Natural killer cell (primary cell): Measurements from ENCODE around the gene KIF6. TPM values are rescaled to one million over a fixed set of nuclear protein-coding genes. Genes with fewer than 3 reads are reported as not detected.
A peak's percentile ranks its signal among the peaks of the same experiment; 100 is the strongest.

Experiments
- ATAC-seq, 3 donors: fragments of 150-1000 bp in 2 of 3; fragments of 200-7000 bp in 1 of 3; cut with Tn5 transposase; 1 replicate in 1 of 3; 2 replicates in 2 of 3; pipeline ENCODE4 v1.10.0; 2021; ENCODE audit warnings: mild to moderate bottlenecking in 2 of 3, moderate library complexity in 2 of 3
- DNase-seq, 2 donors: peaks; one replicate each; pipeline versions ENCODE4 v3.0.0 to v3.0.0-alpha.2; 2013 to 2021; ENCODE audit warnings: mixed read lengths in 1 of 2
- H3K27ac ChIP-seq: one replicate; pipeline ENCODE4 v1.5.1; 2013; ENCODE audit warnings: mild to moderate bottlenecking, low read length
- H3K27me3 ChIP-seq: one replicate; pipeline ENCODE4 v1.6.1; 2013; ENCODE audit warnings: low read length; ENCODE audit not compliant: control insufficient read depth, insufficient read depth
- H3K36me3 ChIP-seq: one replicate; pipeline ENCODE4 v1.6.1; 2013; ENCODE audit warnings: low read length; ENCODE audit not compliant: control insufficient read depth, insufficient read depth
- H3K4me1 ChIP-seq: one replicate; pipeline ENCODE4 v1.6.1; 2013; ENCODE audit warnings: low read length; ENCODE audit not compliant: control insufficient read depth, insufficient read depth
- H3K4me3 ChIP-seq: one replicate; pipeline ENCODE4 v1.5.1; 2013; ENCODE audit warnings: low read length
- H3K9me3 ChIP-seq: one replicate; pipeline ENCODE4 v1.6.1; 2013; ENCODE audit warnings: low read length; ENCODE audit not compliant: control insufficient read depth, insufficient read depth
- H3K27ac Mint-ChIP-seq, 2 donors: one replicate each; pipeline ENCODE4 v1.8.0; 2022; ENCODE audit warnings: mild to moderate bottlenecking in 2 of 2, mixed read lengths in 2 of 2, moderate library complexity in 1 of 2
- H3K27me3 Mint-ChIP-seq, 2 donors: one replicate each; pipeline ENCODE4 v1.8.0; 2022; ENCODE audit warnings: low read depth in 2 of 2, mixed read lengths in 2 of 2
- H3K36me3 Mint-ChIP-seq: one replicate; pipeline ENCODE4 v1.8.0; 2022; ENCODE audit warnings: mixed read lengths
- H3K4me1 Mint-ChIP-seq, 2 donors: one replicate each; pipeline ENCODE4 v1.8.0; 2022; ENCODE audit warnings: mixed read lengths in 2 of 2
- H3K4me3 Mint-ChIP-seq: one replicate; pipeline ENCODE4 v1.8.0; 2022; ENCODE audit warnings: mild to moderate bottlenecking, moderate library complexity, mixed read lengths
- H3K9me3 Mint-ChIP-seq, 2 donors: one replicate each; pipeline ENCODE4 v1.8.0; 2022; ENCODE audit warnings: mixed read lengths in 2 of 2
- WGBS: methylation state at CpG from one replicate; pipeline ENCODE4 v1.1.7; 2013; ENCODE audit warnings: missing lambda C conversion rate; ENCODE audit not compliant: insufficient coverage; 5-methylcytosine and 5-hydroxymethylcytosine counted together
- intact Hi-C: fragments of 100-400 bp; cut with micrococcal nuclease; formaldehyde crosslinking; loops from one replicate; pipeline ENCODE4 v1.14.2; 2022
- total RNA-seq, 4 donors: library from RNA; stranded (reverse); fragments of 120-200 nt in 1 of 4; gene quantifications; one replicate each; pipeline versions ENCODE4 v1.2.3 to v1.2.4, GENCODE V29; 2013 to 2022
- TF ChIP-seq, protein P1 (sequence below): fragments of 200-600 bp; IDR thresholded peaks from one replicate; pipeline ENCODE4 v1.8.0; 2022; ENCODE audit warnings: antibody characterized with exemption

KIF6 gene
- total RNA-seq, 3 donors from 2014 or later (not counting 1 experiment from before 2014, with no cell fraction given), result not detected

DNA sequence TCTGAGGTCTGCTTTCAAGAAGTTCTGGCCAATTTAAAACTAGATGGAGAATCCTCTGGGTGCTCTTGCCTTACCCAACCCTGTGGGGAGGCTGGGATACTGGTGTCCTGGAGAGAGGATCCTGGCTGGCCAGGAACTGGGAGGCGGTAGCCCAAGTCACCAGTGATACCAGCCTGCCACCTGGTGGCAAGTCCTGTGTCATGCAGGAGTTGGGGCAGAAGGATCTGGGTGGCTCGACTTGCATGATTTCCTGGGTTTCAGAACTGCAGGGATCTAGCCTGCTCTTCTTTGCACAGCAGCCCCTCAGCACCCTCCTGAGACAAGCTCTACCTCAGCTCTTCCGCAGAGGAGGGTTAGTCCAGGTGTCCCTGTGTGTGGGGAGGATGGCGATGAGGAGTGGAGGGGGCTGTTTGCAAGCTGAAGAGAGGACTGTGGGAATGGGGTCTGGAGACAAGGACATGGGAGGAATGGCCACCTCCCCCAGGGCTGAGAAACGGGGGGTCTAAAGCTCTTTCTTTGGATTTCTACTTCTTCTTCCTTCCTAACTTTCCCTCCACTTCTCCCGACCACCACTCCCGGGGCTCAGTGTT lies 415.2 kb downstream of the KIF6 start:
- Mint-ChIP-seq H3K36me3 (no peaks in the 10 kb centered on the region), H3K4me1 (peaks cover 5 to 27% of the 10 kb centered on the region in 2 donors), H3K27ac (no peak overlapping the region), H3K4me3 (no peak overlapping the region), H3K9me3 (no peaks in the 10 kb centered on the region), H3K27me3 (peaks cover 15 to 38% of the 10 kb centered on the region in 2 donors)
- Histone ChIP-seq H3K4me1 (peaks cover 25% of the 10 kb centered on the region), H3K36me3 (no peaks in the 10 kb centered on the region), H3K9me3 (no peaks in the 10 kb centered on the region), H3K27ac (no peak overlapping the region), H3K4me3 (no peak overlapping the region), H3K27me3 (peaks cover 18% of the 10 kb centered on the region)
- DNase-seq (peak; percentile 44 to 72), ATAC-seq (peak; percentile 60 to 84 (median 77))
- TF ChIP-seq, protein P1, sequence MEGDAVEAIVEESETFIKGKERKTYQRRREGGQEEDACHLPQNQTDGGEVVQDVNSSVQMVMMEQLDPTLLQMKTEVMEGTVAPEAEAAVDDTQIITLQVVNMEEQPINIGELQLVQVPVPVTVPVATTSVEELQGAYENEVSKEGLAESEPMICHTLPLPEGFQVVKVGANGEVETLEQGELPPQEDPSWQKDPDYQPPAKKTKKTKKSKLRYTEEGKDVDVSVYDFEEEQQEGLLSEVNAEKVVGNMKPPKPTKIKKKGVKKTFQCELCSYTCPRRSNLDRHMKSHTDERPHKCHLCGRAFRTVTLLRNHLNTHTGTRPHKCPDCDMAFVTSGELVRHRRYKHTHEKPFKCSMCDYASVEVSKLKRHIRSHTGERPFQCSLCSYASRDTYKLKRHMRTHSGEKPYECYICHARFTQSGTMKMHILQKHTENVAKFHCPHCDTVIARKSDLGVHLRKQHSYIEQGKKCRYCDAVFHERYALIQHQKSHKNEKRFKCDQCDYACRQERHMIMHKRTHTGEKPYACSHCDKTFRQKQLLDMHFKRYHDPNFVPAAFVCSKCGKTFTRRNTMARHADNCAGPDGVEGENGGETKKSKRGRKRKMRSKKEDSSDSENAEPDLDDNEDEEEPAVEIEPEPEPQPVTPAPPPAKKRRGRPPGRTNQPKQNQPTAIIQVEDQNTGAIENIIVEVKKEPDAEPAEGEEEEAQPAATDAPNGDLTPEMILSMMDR, result peak; percentile 79
- intact Hi-C loops, result loop anchor here (1.0 kb wide), 1 partner anchor 144 kb away; no protein-coding TSS in a partner anchor
- WGBS, result 66% methylated on average over 7 of the region's 7 CpGs

DNA sequence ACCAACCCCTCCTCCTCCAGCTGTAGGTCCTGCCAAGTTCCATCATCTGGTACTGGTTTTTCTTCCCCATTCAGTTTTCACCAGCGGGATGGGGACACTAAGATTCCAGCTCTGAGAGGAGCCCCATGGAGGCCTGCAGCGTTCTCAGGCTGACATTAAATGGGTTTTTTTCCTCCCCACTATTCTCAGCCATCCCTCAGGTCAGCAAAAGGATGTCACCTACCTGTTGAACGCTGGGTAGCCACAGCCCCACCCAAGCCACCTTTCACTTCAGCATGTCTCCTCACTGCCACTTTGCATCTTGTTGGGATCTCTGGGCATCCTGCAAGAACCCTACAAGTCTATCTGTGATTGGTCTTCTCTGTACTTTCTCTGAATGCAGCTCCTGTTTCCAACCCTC lies 417.7 kb downstream of the KIF6 start:
- no peaks in the 10 kb centered on the region for H3K9me3 ChIP-seq
- no peak overlapping the region for H3K27ac ChIP-seq
- DNase-seq (no peak), ATAC-seq (no peak)
- intact Hi-C loops, result no loop called here
- Mint-ChIP-seq H3K27me3 (peaks cover 15 to 18% of the 10 kb centered on the region in 2 donors), H3K27ac (no peak overlapping the region), H3K9me3 (no peaks in the 10 kb centered on the region), H3K36me3 (no peaks in the 10 kb centered on the region), H3K4me3 (no peak overlapping the region), H3K4me1 (peaks cover 5 to 19% of the 10 kb centered on the region in 2 donors)
- WGBS, result 62% methylated on average over 3 of the region's 3 CpGs
- H3K36me3 ChIP-seq, result no peaks in the 10 kb centered on the region
- peaks cover 6% of the 10 kb centered on the region for H3K4me1 ChIP-seq
- TF ChIP-seq, protein P1, result no peak
- H3K27me3 ChIP-seq, result no peaks in the 10 kb centered on the region
- H3K4me3 ChIP-seq, result no peak overlapping the region

DNA sequence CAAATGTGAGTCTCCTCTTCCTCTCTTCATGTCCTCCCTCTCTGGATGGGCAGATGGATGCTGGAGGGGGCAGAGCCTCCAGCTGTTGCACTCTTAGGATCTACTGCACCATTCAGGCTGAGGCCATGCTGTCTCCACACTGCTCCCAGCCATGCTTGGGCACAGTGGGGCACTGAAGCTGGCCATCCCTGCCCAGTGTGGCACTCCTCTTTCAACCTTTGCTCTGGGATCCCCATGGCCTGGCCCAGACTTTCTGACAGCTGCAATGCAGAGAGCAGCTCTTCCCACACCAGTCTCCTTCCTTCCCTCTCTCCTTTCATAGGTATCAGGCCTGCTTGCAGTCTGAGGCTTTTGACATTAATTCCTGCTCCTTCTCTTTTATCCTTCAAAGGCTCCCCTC lies 420.3 kb downstream of the KIF6 start:
- Histone ChIP-seq H3K9me3 (no peaks in the 10 kb centered on the region), H3K36me3 (no peaks in the 10 kb centered on the region), H3K27ac (no peak overlapping the region), H3K27me3 (no peaks in the 10 kb centered on the region), H3K4me1 (peaks cover 6% of the 10 kb centered on the region), H3K4me3 (no peak overlapping the region)
- no peak for DNase-seq
- intact Hi-C loops, result no loop called here
- no peak for ATAC-seq
- Mint-ChIP-seq H3K36me3 (no peaks in the 10 kb centered on the region), H3K9me3 (no peaks in the 10 kb centered on the region), H3K4me3 (no peak overlapping the region), H3K27me3 (peaks cover 0 to 6% of the 10 kb centered on the region in 2 donors), H3K4me1 (peaks cover 2 to 13% of the 10 kb centered on the region in 2 donors), H3K27ac (no peak overlapping the region)
- TF ChIP-seq, protein P1, result no peak
